Keratinocyte (primary cell): ENCODE data around the gene TMC8. TPM values are rescaled to one million over a fixed set of nuclear protein-coding genes. Genes with fewer than 3 reads are reported as not detected.

Source experiments
- DNase-seq: peaks from one replicate; pipeline ENCODE4 v3.0.0-alpha.2; 2011; ENCODE audit warnings: low read depth, missing footprints, low spot score
- FAIRE-seq: peaks from 2 replicates; lab custom pipeline; 2011; peaks lifted over from hg19 to GRCh38; lab: Jason Lieb, UNC
- H2AFZ ChIP-seq: 2 replicates; pipeline ENCODE4 v1.6.0; 2012; ENCODE audit warnings: low read length, control low read depth, inconsistent platforms; ENCODE audit not compliant: control insufficient read depth
- H3K27ac ChIP-seq: 2 replicates; pipeline ENCODE4 v1.5.1; 2011; ENCODE audit warnings: low read length; ENCODE audit not compliant: control insufficient read depth, insufficient read depth
- H3K27me3 ChIP-seq: 3 replicates; pipeline ENCODE4 v1.6.0; 2011; ENCODE audit warnings: low read length; ENCODE audit not compliant: control insufficient read depth, insufficient read depth; ENCODE audit errors: extremely low read depth
- H3K36me3 ChIP-seq, 2 experiments: 2 replicates in 1 of 2; 3 replicates in 1 of 2; pipeline ENCODE4 v1.5.1; 2011; ENCODE audit warnings: low read length in 2 of 2, mild to moderate bottlenecking in 1 of 2; ENCODE audit not compliant: control insufficient read depth in 2 of 2, insufficient read depth in 2 of 2; ENCODE audit errors: extremely low read depth in 1 of 2
- H3K4me1 ChIP-seq: 3 replicates; pipeline ENCODE4 v1.5.1; 2011; ENCODE audit warnings: low read length; ENCODE audit not compliant: control insufficient read depth, insufficient read depth; ENCODE audit errors: extremely low read depth
- H3K4me2 ChIP-seq: 3 replicates; pipeline ENCODE4 v1.6.0; 2011; ENCODE audit warnings: low read depth, low read length; ENCODE audit not compliant: control insufficient read depth, insufficient read depth; ENCODE audit errors: extremely low read depth
- H3K4me3 ChIP-seq, 3 experiments: fragments of 200-600 bp in 1 of 3; sonication (generic) in 1 of 3; 2 replicates in 2 of 3; 3 replicates in 1 of 3; pipeline ENCODE4 v1.5.1; 2011 to 2016; ENCODE audit warnings: low read length in 3 of 3, mild to moderate bottlenecking in 3 of 3, control low read depth in 2 of 3, inconsistent platforms in 1 of 3, low read depth in 1 of 3, mixed read lengths in 1 of 3, mixed run types in 1 of 3, moderate library complexity in 1 of 3; ENCODE audit not compliant: control insufficient read depth in 2 of 3, insufficient read depth in 2 of 3; ENCODE audit errors: extremely low read depth in 1 of 3
- H3K79me2 ChIP-seq: 2 replicates; pipeline ENCODE4 v1.6.0; 2012; ENCODE audit warnings: low read length; ENCODE audit not compliant: control insufficient read depth, insufficient read depth
- H3K9ac ChIP-seq: 3 replicates; pipeline ENCODE4 v1.6.0; 2011; ENCODE audit warnings: low read length; ENCODE audit not compliant: control insufficient read depth, insufficient read depth; ENCODE audit errors: extremely low read depth
- H3K9me1 ChIP-seq: 3 replicates; pipeline ENCODE4 v1.6.0; 2011; ENCODE audit warnings: low read length; ENCODE audit not compliant: control insufficient read depth, insufficient read depth; ENCODE audit errors: extremely low read depth
- H3K9me3 ChIP-seq: 2 replicates; pipeline ENCODE4 v1.5.1; 2012; ENCODE audit warnings: low read depth, low read length; ENCODE audit not compliant: control insufficient read depth
- H4K20me1 ChIP-seq: 3 replicates; pipeline ENCODE4 v1.6.0; 2011; ENCODE audit warnings: low read length; ENCODE audit not compliant: control insufficient read depth, insufficient read depth; ENCODE audit errors: extremely low read depth
- EZH2 ChIP-seq: IDR thresholded peaks from one replicate; pipeline ENCODE4 v1.6.1; 2012; ENCODE audit warnings: inconsistent platforms, mild to moderate bottlenecking, low read length, moderate library complexity
- dilution Hi-C: fragments of 300-500 bp; cut with MboI; formaldehyde crosslinking; loops from one replicate; pipeline ENCODE4 v1.7.0; 2020; ENCODE audit warnings: low sequenced_read_pairs; ENCODE audit not compliant: extremely low pct_ligation_motif_present
- polyA plus RNA-seq, 5 experiments: library from polyadenylated mRNA; depleted of rRNA in 3 of 5; stranded (reverse) in 3 of 5; stranded (forward) in 1 of 5; unstranded in 1 of 5; fragments of >200 nt; gene quantifications; 1 replicate in 1 of 5; 2 replicates in 3 of 5; 3 replicates in 1 of 5; pipeline versions ENCODE4 v1.2.1 to v1.2.3, GENCODE V29; 2011 to 2012; ENCODE audit warnings: missing spikeins in 2 of 5, low read depth in 1 of 5, low replicate concordance in 1 of 5
- TF ChIP-seq, protein P1 (sequence below), 3 experiments: IDR thresholded peaks in 1 of 3; conservative IDR thresholded peaks in 1 of 3; optimal IDR thresholded peaks in 1 of 3; 2 replicates in 2 of 3; 3 replicates in 1 of 3; pipeline versions ENCODE3 to v1.5.1; 2011; ENCODE audit warnings: low read length in 3 of 3, mild to moderate bottlenecking in 3 of 3, moderate library complexity in 2 of 3, control low read depth in 1 of 3, inconsistent platforms in 1 of 3; ENCODE audit not compliant: insufficient read depth in 2 of 3; ENCODE audit errors: extremely low read depth in 1 of 3

Gene TMC8
- polyA plus RNA-seq, 1 donor (not counting 4 experiments of a cell fraction or from before 2014, with no cell fraction given), result 0.14 TPM

DNA sequence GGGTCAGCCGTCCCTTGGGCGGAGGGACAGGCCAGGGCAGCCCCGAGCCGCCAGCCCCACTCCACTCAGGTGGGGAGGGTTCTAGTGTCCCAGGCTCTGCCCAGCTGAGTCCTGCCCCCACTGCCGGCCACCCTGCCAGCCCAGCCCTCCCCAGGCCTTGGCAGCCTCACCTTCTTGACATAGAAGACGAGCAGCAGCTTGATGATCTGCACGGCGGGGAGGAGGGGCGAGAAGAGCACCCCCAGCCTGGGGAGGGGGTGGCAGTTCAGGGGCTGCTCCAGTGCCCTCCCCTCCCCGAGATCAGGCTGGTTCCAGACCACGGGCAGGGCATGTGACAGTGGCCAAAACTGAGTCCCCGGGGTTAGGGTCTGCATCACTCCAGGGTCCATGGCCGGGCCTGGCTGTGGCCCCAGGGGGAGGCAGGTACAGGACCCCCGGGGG, 11.8 kb upstream of the TMC8 start:
- Histone ChIP-seq H3K4me1 (no peaks in the 10 kb centered on the region), H2AFZ (no peak overlapping the region), H3K27ac (no peak overlapping the region), H4K20me1 (no peaks in the 10 kb centered on the region), H3K4me2 (no peak overlapping the region), H3K79me2 (no peaks in the 10 kb centered on the region), H3K36me3 (peaks cover 4 to 21% of the 10 kb centered on the region in 2 experiments), H3K9me3 (no peaks in the 10 kb centered on the region), H3K9ac (no peak overlapping the region), H3K9me1 (no peaks in the 10 kb centered on the region), H3K4me3 (no peak overlapping the region), H3K27me3 (peaks cover 2% of the 10 kb centered on the region)
- TF ChIP-seq, protein P1, sequence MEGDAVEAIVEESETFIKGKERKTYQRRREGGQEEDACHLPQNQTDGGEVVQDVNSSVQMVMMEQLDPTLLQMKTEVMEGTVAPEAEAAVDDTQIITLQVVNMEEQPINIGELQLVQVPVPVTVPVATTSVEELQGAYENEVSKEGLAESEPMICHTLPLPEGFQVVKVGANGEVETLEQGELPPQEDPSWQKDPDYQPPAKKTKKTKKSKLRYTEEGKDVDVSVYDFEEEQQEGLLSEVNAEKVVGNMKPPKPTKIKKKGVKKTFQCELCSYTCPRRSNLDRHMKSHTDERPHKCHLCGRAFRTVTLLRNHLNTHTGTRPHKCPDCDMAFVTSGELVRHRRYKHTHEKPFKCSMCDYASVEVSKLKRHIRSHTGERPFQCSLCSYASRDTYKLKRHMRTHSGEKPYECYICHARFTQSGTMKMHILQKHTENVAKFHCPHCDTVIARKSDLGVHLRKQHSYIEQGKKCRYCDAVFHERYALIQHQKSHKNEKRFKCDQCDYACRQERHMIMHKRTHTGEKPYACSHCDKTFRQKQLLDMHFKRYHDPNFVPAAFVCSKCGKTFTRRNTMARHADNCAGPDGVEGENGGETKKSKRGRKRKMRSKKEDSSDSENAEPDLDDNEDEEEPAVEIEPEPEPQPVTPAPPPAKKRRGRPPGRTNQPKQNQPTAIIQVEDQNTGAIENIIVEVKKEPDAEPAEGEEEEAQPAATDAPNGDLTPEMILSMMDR (optimal IDR thresholded peaks at IDR 0.05 in 1 of 3, IDR thresholded peaks at IDR 0.05 in 1 of 3, conservative IDR thresholded peaks at IDR 0.05 in 1 of 3; ENCODE audit: extremely low read depth in 1 of 3, insufficient read depth in 2 of 3, low read length in 3 of 3), result no peak
- no peak for TF ChIP-seq EZH2
- DNase-seq (no peak), FAIRE-seq (no peak)
- dilution Hi-C loops, result no loop called here

DNA sequence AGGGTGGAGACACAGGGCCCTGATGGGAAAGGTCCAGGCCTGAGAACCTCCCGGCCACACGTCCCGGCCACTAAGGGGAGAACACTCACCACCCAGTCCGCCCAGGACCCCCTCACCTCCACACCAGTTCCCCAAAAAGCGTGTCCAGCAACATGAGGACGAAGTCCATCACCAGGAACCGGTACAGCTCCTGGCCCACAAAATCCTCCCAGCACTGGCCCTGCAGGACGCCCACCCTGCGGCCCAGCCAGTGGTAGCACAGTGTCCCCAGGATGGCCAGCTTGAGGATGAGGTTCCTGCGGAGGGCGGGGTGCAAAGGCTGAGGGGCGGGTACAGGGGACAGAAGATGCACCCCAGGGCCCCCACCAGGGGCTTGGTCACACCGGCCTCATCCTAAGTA, 10.0 kb upstream of the TMC8 start:
- Histone ChIP-seq H4K20me1 (no peaks in the 10 kb centered on the region), H2AFZ (no peak overlapping the region), H3K4me2 (no peak overlapping the region), H3K36me3 (peaks cover 6 to 19% of the 10 kb centered on the region in 2 experiments), H3K9me3 (no peaks in the 10 kb centered on the region), H3K79me2 (no peaks in the 10 kb centered on the region), H3K4me3 (no peak overlapping the region), H3K27ac (no peak overlapping the region), H3K9me1 (no peaks in the 10 kb centered on the region), H3K9ac (no peak overlapping the region), H3K27me3 (no peaks in the 10 kb centered on the region), H3K4me1 (no peaks in the 10 kb centered on the region)
- TF ChIP-seq, protein P1 (optimal IDR thresholded peaks at IDR 0.05 in 1 of 3, IDR thresholded peaks at IDR 0.05 in 1 of 3, conservative IDR thresholded peaks at IDR 0.05 in 1 of 3; ENCODE audit: extremely low read depth in 1 of 3, insufficient read depth in 2 of 3, low read length in 3 of 3), result no peak
- TF ChIP-seq EZH2, result no peak
- FAIRE-seq (no peak), DNase-seq (no peak)
- dilution Hi-C loops, result no loop called here
